ENCODE results near the gene MAN1C1. TPM values are rescaled to one million over a fixed set of nuclear protein-coding genes. Genes with fewer than 3 reads are reported as not detected.

MAN1C1 gene
- total RNA-seq, 4 donors from 2014 or later: 28.1 to 60.4 (median 32.7) TPM

- H3K9me3 ChIP-seq: no peaks in the 10 kb centered on the region
- intact Hi-C loops (cut with DNase I): no loop called here
- H3K27me3 ChIP-seq: no peaks in the 10 kb centered on the region
- DNase-seq: no peak
- peaks cover 28 to 44% of the 10 kb centered on the region in 2 donors for H3K4me1 ChIP-seq
- no peak overlapping the region for H3K4me3 ChIP-seq (replicated peaks in 1 of 3)
- TF ChIP-seq POLR2A (IDR thresholded peaks at IDR 0.05) (no peak), CTCF (IDR thresholded peaks at IDR 0.05) (no peak)
- 89 to 92% methylated on average over 4 of the region's 4 CpGs for WGBS, 2 donors
- H3K36me3 ChIP-seq: no peaks in the 10 kb centered on the region
- peak overlapping the region; percentile 25 to 64 (median 43) for H3K27ac ChIP-seq
Observed at GRCh38 chr1:25713961-25714360, 97.4 kb downstream of the MAN1C1 start.

- TF ChIP-seq CTCF (IDR thresholded peaks at IDR 0.05) (no peak), POLR2A (IDR thresholded peaks at IDR 0.05) (no peak)
- Histone ChIP-seq H3K4me3 (replicated peaks in 1 of 3) (no peak overlapping the region), H3K9me3 (no peaks in the 10 kb centered on the region), H3K4me1 (peaks cover 28 to 44% of the 10 kb centered on the region in 2 donors), H3K27me3 (no peaks in the 10 kb centered on the region), H3K27ac (peak overlapping the region; percentile 25 to 64 (median 43)), H3K36me3 (no peaks in the 10 kb centered on the region)
- intact Hi-C loops (cut with DNase I): no loop called here
- no peak for DNase-seq
- WGBS, 2 donors: 67 to 72% methylated on average over 2 of the region's 2 CpGs
Observed at GRCh38 chr1:25714372-25714931, 97.9 kb downstream of the MAN1C1 start.

GRCh38 chr1:25715888-25716287, 99.3 kb downstream of the MAN1C1 start:
- Histone ChIP-seq H3K27me3 (no peaks in the 10 kb centered on the region), H3K4me1 (peaks cover 28 to 42% of the 10 kb centered on the region in 2 donors), H3K4me3 (replicated peaks in 1 of 3) (no peak overlapping the region), H3K27ac (peak overlapping the region; percentile 43 to 64 (median 46)), H3K36me3 (no peaks in the 10 kb centered on the region), H3K9me3 (no peaks in the 10 kb centered on the region)
- no peak for DNase-seq
- 96 to 97% methylated on average over 5 of the region's 5 CpGs for WGBS, 2 donors
- intact Hi-C loops (cut with DNase I): no loop called here
- TF ChIP-seq POLR2A (IDR thresholded peaks at IDR 0.05): no peak
- no peak for TF ChIP-seq CTCF (IDR thresholded peaks at IDR 0.05)

GRCh38 chr1:25716320-25716719, 99.7 kb downstream of the MAN1C1 start:
- H3K4me3 ChIP-seq (replicated peaks in 1 of 3): no peak overlapping the region
- H3K9me3 ChIP-seq: no peaks in the 10 kb centered on the region
- no peaks in the 10 kb centered on the region for H3K36me3 ChIP-seq
- TF ChIP-seq CTCF (IDR thresholded peaks at IDR 0.05) (no peak), POLR2A (IDR thresholded peaks at IDR 0.05) (no peak)
- peaks cover 28 to 37% of the 10 kb centered on the region in 2 donors for H3K4me1 ChIP-seq
- no peaks in the 10 kb centered on the region for H3K27me3 ChIP-seq
- H3K27ac ChIP-seq: peak overlapping the region; percentile 43 to 64 (median 46)
- intact Hi-C loops (cut with DNase I): no loop called here
- 69 to 70% methylated on average over 5 of the region's 5 CpGs for WGBS, 2 donors
- peak; percentile 56 to 57 for DNase-seq

GRCh38 chr1:25718732-25719131, 102.1 kb downstream of the MAN1C1 start:
- Histone ChIP-seq H3K9me3 (no peaks in the 10 kb centered on the region), H3K36me3 (no peaks in the 10 kb centered on the region), H3K4me1 (peaks cover 21 to 26% of the 10 kb centered on the region in 2 donors), H3K4me3 (replicated peaks in 1 of 3) (no peak overlapping the region), H3K27me3 (no peaks in the 10 kb centered on the region), H3K27ac (no peak overlapping the region)
- DNase-seq: no peak
- intact Hi-C loops (cut with DNase I): no loop called here
- no peak for TF ChIP-seq POLR2A (IDR thresholded peaks at IDR 0.05)
- TF ChIP-seq CTCF (IDR thresholded peaks at IDR 0.05): no peak
- WGBS, 2 donors: 91 to 99% methylated on average over 2 of the region's 2 CpGs
